SU-DHL-6 (cell line): Measurements from ENCODE around the gene FBXO38.

Experiments used
- H2AFZ ChIP-seq: fragments of 200-600 bp; sonication (generic); 2 replicates; pipeline ENCODE4 v1.6.1; 2014; ENCODE audit warnings: low read depth, mild to moderate bottlenecking, moderate library complexity, mixed read lengths, antibody characterized with exemption, low read length; ENCODE audit not compliant: severe bottlenecking
- H3F3A ChIP-seq: fragments of 200-600 bp; shearing (Covaris generic); 2 replicates; pipeline ENCODE4 v1.6.0; 2016; ENCODE audit warnings: antibody characterized with exemption, mild to moderate bottlenecking; ENCODE audit not compliant: insufficient read depth
- H3K27ac ChIP-seq: fragments of 200-600 bp; sonication (generic); 2 replicates; pipeline ENCODE4 v1.5.1; 2016; ENCODE audit warnings: low read depth, mild to moderate bottlenecking, low read length, moderate library complexity, mixed read lengths
- H3K27me3 ChIP-seq: fragments of 200-600 bp; sonication (generic), shearing (Covaris generic); 2 replicates; pipeline ENCODE4 v1.6.0; 2014; ENCODE audit warnings: mild to moderate bottlenecking, low read length
- H3K36me3 ChIP-seq: fragments of 200-600 bp; sonication (generic); 2 replicates; pipeline ENCODE4 v1.6.1; 2014; ENCODE audit warnings: mild to moderate bottlenecking, low read length, mixed read lengths
- H3K4me2 ChIP-seq: fragments of 300-600, 200-600 bp; shearing (Covaris generic), sonication (generic); 2 replicates; pipeline ENCODE4 v1.6.0; 2014; ENCODE audit warnings: low read length, low read depth, mild to moderate bottlenecking; ENCODE audit not compliant: poor library complexity, severe bottlenecking
- H3K4me3 ChIP-seq: fragments of 200-600 bp; sonication (generic); 2 replicates; pipeline ENCODE4 v1.5.1; 2014; ENCODE audit warnings: antibody characterized with exemption, low read length, mild to moderate bottlenecking, mixed read lengths; ENCODE audit not compliant: insufficient read depth, poor library complexity, severe bottlenecking
- H3K79me2 ChIP-seq: fragments of 200-600 bp; sonication (generic); 2 replicates; pipeline ENCODE4 v1.6.1; 2014; ENCODE audit warnings: mild to moderate bottlenecking, low read length, moderate library complexity; ENCODE audit not compliant: insufficient read depth
- H3K9ac ChIP-seq: fragments of 200-600 bp; sonication (generic); 2 replicates; pipeline ENCODE4 v1.7.0; 2014; ENCODE audit warnings: mild to moderate bottlenecking, low read length
- H3K9me2 ChIP-seq: fragments of 200-600 bp; sonication (generic); replicated peaks from 2 replicates; pipeline ENCODE4 v1.6.1; 2014; ENCODE audit warnings: low read length; ENCODE audit not compliant: insufficient read depth
- H3K9me3 ChIP-seq: fragments of 200-600 bp; sonication (generic); 2 replicates; pipeline ENCODE4 v1.6.1; 2014; ENCODE audit warnings: low read length, mixed read lengths; ENCODE audit not compliant: insufficient read depth
- H4K20me1 ChIP-seq: fragments of 200-600 bp; sonication (generic); 2 replicates; pipeline ENCODE4 v1.6.1; 2014; ENCODE audit warnings: low read depth, mild to moderate bottlenecking, antibody characterized with exemption, low read length, moderate library complexity, mixed read lengths
- CTCF ChIP-seq: fragments of 200-600 bp; sonication (generic); IDR thresholded peaks from one replicate; pipeline ENCODE4 v1.5.1; 2017; ENCODE audit warnings: antibody characterized with exemption, mild to moderate bottlenecking, low read length, moderate library complexity; ENCODE audit not compliant: insufficient read depth, poor library complexity, severe bottlenecking
- EZH2phosphoT487 ChIP-seq: fragments of 200-600 bp; sonication (generic), shearing (Covaris generic); conservative IDR thresholded peaks from 2 replicates; pipeline ENCODE4 v1.6.1; 2018; ENCODE audit warnings: mild to moderate bottlenecking, antibody characterized with exemption, low read length, moderate library complexity, mixed read lengths

The FBXO38 gene

GRCh38 chr5:148379340-148379739 lies 4.4 kb upstream of the FBXO38 start:
- no peaks in the 10 kb centered on the region for H3F3A ChIP-seq
- H3K4me2 ChIP-seq, result no peak overlapping the region
- no peak overlapping the region for H2AFZ ChIP-seq
- TF ChIP-seq CTCF, result no peak
- TF ChIP-seq EZH2phosphoT487, result no peak
- no peaks in the 10 kb centered on the region for H3K9me2 ChIP-seq
- no peak overlapping the region for H3K9ac ChIP-seq
- H3K27ac ChIP-seq, result no peak overlapping the region
- H3K4me3 ChIP-seq, result no peak overlapping the region
- H3K36me3 ChIP-seq, result no peaks in the 10 kb centered on the region
- H3K27me3 ChIP-seq, result no peaks in the 10 kb centered on the region
- no peaks in the 10 kb centered on the region for H3K9me3 ChIP-seq
- no peaks in the 10 kb centered on the region for H4K20me1 ChIP-seq
- H3K79me2 ChIP-seq, result peaks cover 5% of the 10 kb centered on the region

DNA sequence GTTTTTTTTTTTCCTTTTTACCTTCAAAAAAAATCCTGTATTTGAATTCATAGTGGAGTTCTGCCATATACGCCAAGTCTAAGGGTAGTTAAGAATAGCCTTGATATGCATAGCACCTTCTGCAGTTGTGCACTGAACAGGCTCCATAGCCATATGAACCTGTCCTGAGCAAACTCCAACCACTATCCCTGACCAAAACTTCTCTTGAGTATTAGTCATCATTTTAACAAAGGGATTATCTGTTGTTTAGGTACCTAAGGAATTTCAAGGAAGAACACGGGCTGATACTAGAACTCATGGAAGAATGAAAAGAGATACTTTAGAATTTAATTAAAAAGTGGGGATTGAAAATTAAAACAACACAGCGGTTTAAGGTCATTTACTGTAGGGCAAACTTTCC lies 1.9 kb upstream of the FBXO38 start:
- TF ChIP-seq CTCF, result no peak
- TF ChIP-seq EZH2phosphoT487, result no peak
- Histone ChIP-seq H3K4me2 (peak overlapping the region; percentile 82), H3K36me3 (no peaks in the 10 kb centered on the region), H4K20me1 (no peaks in the 10 kb centered on the region), H3K9me2 (no peaks in the 10 kb centered on the region), H2AFZ (no peak overlapping the region), H3K79me2 (peaks cover 31% of the 10 kb centered on the region), H3K9me3 (no peaks in the 10 kb centered on the region), H3K4me3 (no peak overlapping the region), H3K27ac (no peak overlapping the region), H3K9ac (no peak overlapping the region), H3K27me3 (no peaks in the 10 kb centered on the region), H3F3A (no peaks in the 10 kb centered on the region)

- Histone ChIP-seq H3K27me3 (no peaks in the 10 kb centered on the region), H3K27ac (peak overlapping the region; percentile 62; the same call in 1 of the 2 replicates)
These were observed 797 bp upstream of the FBXO38 start for GRCh38 chr5:148382961-148383360.

More at GRCh38 chr5:148382961-148383360, 797 bp upstream of the FBXO38 start:
- H3F3A ChIP-seq, result no peaks in the 10 kb centered on the region
- H3K9ac ChIP-seq, result peak overlapping the region; percentile 80
- TF ChIP-seq CTCF (no peak), EZH2phosphoT487 (no peak)
- H4K20me1 ChIP-seq, result no peaks in the 10 kb centered on the region
- peak overlapping the region; percentile 82 for H3K4me2 ChIP-seq
- peak overlapping the region; percentile 87 for H3K4me3 ChIP-seq
- no peaks in the 10 kb centered on the region for H3K36me3 ChIP-seq
- H3K9me2 ChIP-seq, result no peaks in the 10 kb centered on the region
- no peaks in the 10 kb centered on the region for H3K9me3 ChIP-seq
- peaks cover 41% of the 10 kb centered on the region for H3K79me2 ChIP-seq
- peak overlapping the region; percentile 90 for H2AFZ ChIP-seq
